Stimulated activated effector memory CD8-positive, alpha-beta T cell treated with anti-CD3 and anti-CD28 coated beads, Interleukin-12 subunit alpha, Interleukin-12 subunit beta, amount 100 ng/mL, for 72 hours (primary cell): ENCODE measurements around the gene RARRES2.
"Not testable (repeated sequence)": the region's sequence is repeated elsewhere in the genome, so short reads cannot be mapped to it uniquely, and the experiment has no call there.

Experiments
- ATAC-seq: fragments of 150-1000 bp; cut with Tn5 transposase; 2 replicates; pipeline ENCODE4 v1.10.0; 2021
- DNase-seq, 2 donors: peaks; one replicate each; pipeline ENCODE4 v3.0.0; 2021 to 2022; ENCODE audit warnings: low spot score in 2 of 2
- H3K27ac Mint-ChIP-seq: one replicate; pipeline ENCODE4 v1.8.0; 2022; ENCODE audit warnings: mild to moderate bottlenecking, mixed read lengths
- H3K36me3 Mint-ChIP-seq: one replicate; pipeline ENCODE4 v1.8.0; 2022; ENCODE audit warnings: mild to moderate bottlenecking, mixed read lengths
- H3K4me1 Mint-ChIP-seq: one replicate; pipeline ENCODE4 v1.8.0; 2022; ENCODE audit warnings: mixed read lengths
- H3K4me3 Mint-ChIP-seq: one replicate; pipeline ENCODE4 v1.8.0; 2022; ENCODE audit warnings: mild to moderate bottlenecking, mixed read lengths
- H3K9me3 Mint-ChIP-seq: one replicate; pipeline ENCODE4 v1.8.0; 2022; ENCODE audit warnings: mixed read lengths

The RARRES2 gene

GRCh38 chr7:150341263-150342120 lies at the start of gene RARRES2:
Gene RARRES2 (minus strand): TSS chr7:150341629. CDS start chr7:150340609, 1,020 bp downstream.
- peaks cover 21% of the 10 kb centered on the region for H3K4me1 Mint-ChIP-seq
- H3K9me3 Mint-ChIP-seq: no peaks in the 10 kb centered on the region
- H3K36me3 Mint-ChIP-seq: peaks cover 12% of the 10 kb centered on the region
- no peak within 1 kb of the TSS for H3K4me3 Mint-ChIP-seq
- H3K27ac Mint-ChIP-seq: no peak within 1 kb of the TSS
- no peak for DNase-seq
- ATAC-seq: no peak

DNA sequence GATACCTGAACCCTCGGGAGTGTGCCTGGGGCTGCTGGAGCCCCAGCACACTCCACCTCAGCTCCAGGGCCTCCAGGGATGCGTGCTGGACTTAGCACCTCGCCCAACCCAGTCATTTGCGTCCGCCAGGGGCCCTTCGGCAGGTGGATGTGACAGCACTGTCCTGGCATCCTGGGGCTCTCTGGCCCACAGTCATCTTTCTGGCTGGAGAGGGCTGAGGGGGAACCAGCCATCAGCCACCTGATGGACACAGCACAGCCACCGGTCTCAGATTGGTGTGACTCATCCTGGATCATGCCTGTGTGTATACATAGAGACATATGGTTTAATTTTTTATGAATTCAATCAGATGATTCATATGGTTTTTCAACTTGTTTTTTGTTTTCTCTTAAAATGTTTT lies 48.8 kb upstream of the RARRES2 start:
- Mint-ChIP-seq H3K9me3 (no peaks in the 10 kb centered on the region), H3K4me3 (no peak overlapping the region), H3K36me3 (peaks cover 5% of the 10 kb centered on the region), H3K27ac (no peak overlapping the region), H3K4me1 (peaks cover 7% of the 10 kb centered on the region)
- DNase-seq (no peak), ATAC-seq (no peak)

DNA sequence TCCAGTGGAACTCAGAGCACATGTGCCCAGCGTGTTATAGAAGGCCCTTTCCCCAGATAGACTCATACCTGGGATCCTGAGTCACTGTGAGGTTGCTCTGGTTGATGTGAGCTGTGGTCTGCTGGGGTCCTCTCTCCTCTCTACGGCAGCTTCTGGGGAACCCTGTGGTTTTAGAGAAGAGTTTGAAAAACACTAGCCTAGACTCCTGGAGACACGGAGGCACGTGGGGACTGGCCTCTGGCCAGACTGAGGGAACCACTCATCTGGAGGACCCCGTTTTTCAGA lies 48.0 kb upstream of the RARRES2 start:
- peaks cover 7% of the 10 kb centered on the region for H3K4me1 Mint-ChIP-seq
- H3K36me3 Mint-ChIP-seq: peaks cover 5% of the 10 kb centered on the region
- ATAC-seq: peak; percentile 75
- DNase-seq: no peak
- no peaks in the 10 kb centered on the region for H3K9me3 Mint-ChIP-seq
- H3K27ac Mint-ChIP-seq: peak overlapping the region; percentile 29
- H3K4me3 Mint-ChIP-seq: no peak overlapping the region

GRCh38 chr7:150388709-150389531 lies 47.5 kb upstream of the RARRES2 start:
- no peak for DNase-seq
- no peak overlapping the region for H3K4me3 Mint-ChIP-seq
- peak overlapping the region; percentile 29 for H3K27ac Mint-ChIP-seq
- H3K9me3 Mint-ChIP-seq: no peaks in the 10 kb centered on the region
- H3K36me3 Mint-ChIP-seq: peaks cover 5% of the 10 kb centered on the region
- H3K4me1 Mint-ChIP-seq: peaks cover 7% of the 10 kb centered on the region
- ATAC-seq: peak; percentile 19

GRCh38 chr7:150388306-150388705 lies 46.9 kb upstream of the RARRES2 start:
- Mint-ChIP-seq H3K27ac (no peak overlapping the region), H3K4me3 (no peak overlapping the region), H3K4me1 (peaks cover 9% of the 10 kb centered on the region)

DNA sequence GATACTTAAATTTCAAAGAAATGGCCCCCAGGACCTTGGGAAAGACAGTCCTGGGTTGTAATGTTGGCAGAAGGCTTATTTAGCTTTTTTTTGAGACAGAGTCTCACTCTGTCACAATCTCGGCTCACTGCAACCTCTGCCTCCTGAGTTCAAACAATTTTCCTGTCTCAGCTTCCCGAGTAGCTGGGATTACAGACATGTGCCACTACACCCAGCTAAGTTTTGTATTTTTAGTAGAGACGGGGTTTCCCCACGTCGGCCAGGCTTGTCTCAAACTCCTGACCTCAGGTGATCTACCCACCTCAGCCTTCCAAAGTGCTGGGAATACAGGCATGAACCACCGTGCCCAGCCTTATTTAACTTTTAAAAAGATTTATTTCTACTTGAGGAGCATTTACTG lies 44.5 kb upstream of the RARRES2 start:
- H3K36me3 Mint-ChIP-seq, ATAC-seq, H3K9me3 Mint-ChIP-seq, H3K4me3 Mint-ChIP-seq, DNase-seq: not testable (repeated sequence)
- Mint-ChIP-seq H3K4me1 (peaks cover 17% of the 10 kb centered on the region), H3K27ac (peak overlapping the region; percentile 56)

More at GRCh38 chr7:150388306-150388705, 46.9 kb upstream of the RARRES2 start:
- H3K9me3 Mint-ChIP-seq: no peaks in the 10 kb centered on the region
- H3K36me3 Mint-ChIP-seq: peaks cover 5% of the 10 kb centered on the region
- ATAC-seq: no peak
- DNase-seq: no peak

GRCh38 chr7:150385302-150385723 lies 43.9 kb upstream of the RARRES2 start:
- Mint-ChIP-seq H3K4me1 (peaks cover 20% of the 10 kb centered on the region), H3K4me3 (no peak overlapping the region), H3K9me3 (no peaks in the 10 kb centered on the region), H3K27ac (no peak overlapping the region), H3K36me3 (peaks cover 5% of the 10 kb centered on the region)
- ATAC-seq (no peak), DNase-seq (no peak)

GRCh38 chr7:150384406-150385301 lies 43.2 kb upstream of the RARRES2 start:
- Mint-ChIP-seq H3K4me1 (peaks cover 26% of the 10 kb centered on the region), H3K27ac (no peak overlapping the region), H3K9me3 (no peaks in the 10 kb centered on the region), H3K36me3 (peaks cover 5% of the 10 kb centered on the region), H3K4me3 (no peak overlapping the region)
- no peak for DNase-seq
- no peak for ATAC-seq

- H3K4me1 Mint-ChIP-seq: peaks cover 22% of the 10 kb centered on the region
Observed at GRCh38 chr7:150383710-150384397, 42.4 kb upstream of the RARRES2 start.

GRCh38 chr7:150382844-150383225 lies 41.4 kb upstream of the RARRES2 start:
- DNase-seq (no peak), ATAC-seq (no peak)
- H3K36me3 Mint-ChIP-seq: peaks cover 5% of the 10 kb centered on the region
- H3K9me3 Mint-ChIP-seq: no peaks in the 10 kb centered on the region
- H3K4me3 Mint-ChIP-seq: no peak overlapping the region
- H3K4me1 Mint-ChIP-seq: peaks cover 27% of the 10 kb centered on the region
- H3K27ac Mint-ChIP-seq: no peak overlapping the region

More at GRCh38 chr7:150383710-150384397, 42.4 kb upstream of the RARRES2 start:
- H3K27ac Mint-ChIP-seq: no peak overlapping the region
- H3K4me3 Mint-ChIP-seq: no peak overlapping the region
- DNase-seq (no peak), ATAC-seq (no peak)
- H3K36me3 Mint-ChIP-seq: peaks cover 5% of the 10 kb centered on the region
- no peaks in the 10 kb centered on the region for H3K9me3 Mint-ChIP-seq

DNA sequence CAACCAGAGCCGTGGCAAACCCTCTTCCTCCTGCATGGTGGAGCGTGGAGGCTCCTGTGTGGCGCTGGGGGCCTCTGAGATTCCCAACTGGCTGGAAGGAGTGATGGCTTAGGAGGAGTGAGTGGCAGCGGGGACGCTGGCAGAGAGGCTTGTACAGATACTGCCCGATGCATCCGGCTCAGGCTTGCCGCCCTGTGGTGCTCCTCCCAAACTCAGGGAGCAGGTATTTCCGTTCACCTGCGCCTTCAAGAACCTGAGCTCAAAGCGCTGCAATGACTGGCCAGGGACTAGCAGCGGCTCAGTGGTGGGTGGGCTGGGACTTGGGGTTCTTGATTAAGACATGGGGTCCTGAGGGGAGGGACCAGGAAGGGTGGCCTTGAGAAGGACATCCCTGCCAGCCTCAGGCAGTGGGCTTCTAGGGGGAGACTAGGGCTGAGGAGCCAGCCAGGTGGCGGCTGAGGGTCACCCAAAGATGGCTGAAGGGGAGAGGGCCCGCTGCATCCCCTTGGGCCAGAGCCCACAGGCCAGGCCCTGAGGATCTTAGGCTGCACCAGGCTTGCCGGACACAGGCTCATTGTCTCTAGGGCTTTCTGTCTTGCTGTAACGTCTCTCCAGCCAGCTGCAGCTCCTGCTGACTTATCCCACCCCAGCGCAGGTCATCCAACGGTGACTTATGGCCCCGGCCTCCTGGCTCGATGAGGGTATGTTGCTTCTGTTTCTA lies 40.9 kb upstream of the RARRES2 start:
- Mint-ChIP-seq H3K4me3 (no peak overlapping the region), H3K9me3 (no peaks in the 10 kb centered on the region), H3K36me3 (peaks cover 5% of the 10 kb centered on the region), H3K27ac (peak overlapping the region; percentile 54), H3K4me1 (peaks cover 32% of the 10 kb centered on the region)
- no peak for DNase-seq
- no peak for ATAC-seq

DNA sequence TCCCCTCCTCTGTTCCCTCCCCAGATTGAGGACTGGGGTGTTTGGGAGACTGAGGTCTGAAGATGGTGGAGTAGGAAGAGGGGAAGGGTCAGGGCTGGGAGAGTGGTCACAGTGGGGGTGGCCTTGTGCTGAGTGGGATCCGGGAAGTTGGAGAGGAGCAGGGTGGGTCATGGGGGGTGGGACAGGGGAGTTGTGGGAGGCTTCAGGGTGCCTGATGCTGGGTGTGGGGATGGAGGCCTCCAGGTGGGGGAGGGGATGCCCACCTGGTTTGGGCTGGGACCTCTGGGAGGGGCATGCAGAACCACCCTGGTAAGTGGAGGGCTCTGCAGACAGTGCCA lies 40.3 kb upstream of the RARRES2 start:
- ATAC-seq (no peak), DNase-seq (no peak)
- Mint-ChIP-seq H3K36me3 (peaks cover 4% of the 10 kb centered on the region), H3K9me3 (no peaks in the 10 kb centered on the region), H3K4me3 (no peak overlapping the region), H3K27ac (peak overlapping the region; percentile 54), H3K4me1 (peaks cover 32% of the 10 kb centered on the region)

DNA sequence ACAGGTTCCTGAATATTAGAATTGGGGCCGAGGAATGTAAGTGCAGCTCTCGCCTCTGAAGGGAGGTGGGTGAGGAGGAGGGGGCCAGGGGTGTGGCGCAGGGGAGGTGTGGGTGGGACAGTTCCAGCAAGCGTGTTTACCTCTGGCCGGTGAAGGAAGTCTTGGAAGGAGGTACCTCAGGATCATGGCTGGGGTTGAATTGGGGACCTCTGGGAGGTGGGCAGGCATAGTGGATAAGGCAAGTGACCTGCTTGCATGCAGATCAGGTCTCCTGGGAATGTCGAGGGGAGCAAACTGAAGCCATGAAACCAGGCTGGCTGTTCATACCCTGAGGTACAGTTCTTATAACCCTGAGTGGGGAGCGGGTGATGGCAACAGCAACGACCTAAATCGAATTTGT lies 39.7 kb upstream of the RARRES2 start:
- H3K36me3 Mint-ChIP-seq: peaks cover 4% of the 10 kb centered on the region
- H3K9me3 Mint-ChIP-seq: no peaks in the 10 kb centered on the region
- H3K27ac Mint-ChIP-seq: no peak overlapping the region
- peak overlapping the region; percentile 85 for H3K4me3 Mint-ChIP-seq
- no peak for DNase-seq
- peaks cover 39% of the 10 kb centered on the region for H3K4me1 Mint-ChIP-seq
- ATAC-seq: no peak

GRCh38 chr7:150380463-150380862 lies 39.0 kb upstream of the RARRES2 start:
- Mint-ChIP-seq H3K9me3 (no peaks in the 10 kb centered on the region), H3K27ac (peak overlapping the region; percentile 43), H3K4me1 (peaks cover 43% of the 10 kb centered on the region)

More at GRCh38 chr7:150380463-150380862, 39.0 kb upstream of the RARRES2 start:
- peak overlapping the region; percentile 85 for H3K4me3 Mint-ChIP-seq
- DNase-seq (no peak), ATAC-seq (no peak)
- H3K36me3 Mint-ChIP-seq: peaks cover 5% of the 10 kb centered on the region
